ENCODE results near the gene CACNA1C.

The CACNA1C gene

DNA sequence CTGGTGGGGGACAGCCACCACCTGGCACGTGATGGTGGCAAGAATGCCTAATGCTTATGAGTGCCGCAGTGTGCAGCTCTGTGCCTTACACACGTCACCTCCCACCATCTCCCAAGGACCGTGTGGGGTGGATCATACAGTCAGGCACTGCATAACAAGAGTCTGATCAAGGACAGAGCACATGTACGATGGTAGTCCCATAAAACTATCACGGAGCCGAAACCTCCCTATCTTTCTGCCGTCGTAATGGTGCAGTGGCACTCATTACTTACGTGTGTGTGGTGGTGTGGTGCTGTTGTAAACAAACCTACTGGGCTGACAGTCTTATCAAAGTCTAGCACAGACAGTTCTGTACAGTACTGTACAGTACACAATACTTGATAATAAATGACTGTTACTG lies 89.3 kb downstream of the CACNA1C start:
- no peak for DNase-seq

DNA sequence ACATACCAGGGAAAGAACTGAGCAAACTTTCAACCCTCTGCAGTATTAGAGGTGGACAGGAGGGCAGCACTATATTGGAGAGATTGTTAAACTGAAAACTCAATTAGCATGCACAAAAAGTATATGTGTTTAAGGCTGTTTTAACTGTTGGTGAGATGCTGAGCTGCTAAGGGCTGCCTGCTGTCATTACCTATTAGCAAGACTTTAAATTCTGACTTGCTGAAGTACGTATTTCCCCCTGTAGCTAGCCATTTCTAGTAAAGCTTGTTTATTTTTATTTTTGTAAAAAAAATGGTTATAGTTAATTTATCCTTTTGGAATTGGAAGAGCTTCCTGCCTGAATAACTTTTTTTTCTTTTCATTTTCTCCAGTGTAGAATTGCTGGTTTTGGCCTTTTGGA lies 92.2 kb downstream of the CACNA1C start:
- no peak for DNase-seq

DNA sequence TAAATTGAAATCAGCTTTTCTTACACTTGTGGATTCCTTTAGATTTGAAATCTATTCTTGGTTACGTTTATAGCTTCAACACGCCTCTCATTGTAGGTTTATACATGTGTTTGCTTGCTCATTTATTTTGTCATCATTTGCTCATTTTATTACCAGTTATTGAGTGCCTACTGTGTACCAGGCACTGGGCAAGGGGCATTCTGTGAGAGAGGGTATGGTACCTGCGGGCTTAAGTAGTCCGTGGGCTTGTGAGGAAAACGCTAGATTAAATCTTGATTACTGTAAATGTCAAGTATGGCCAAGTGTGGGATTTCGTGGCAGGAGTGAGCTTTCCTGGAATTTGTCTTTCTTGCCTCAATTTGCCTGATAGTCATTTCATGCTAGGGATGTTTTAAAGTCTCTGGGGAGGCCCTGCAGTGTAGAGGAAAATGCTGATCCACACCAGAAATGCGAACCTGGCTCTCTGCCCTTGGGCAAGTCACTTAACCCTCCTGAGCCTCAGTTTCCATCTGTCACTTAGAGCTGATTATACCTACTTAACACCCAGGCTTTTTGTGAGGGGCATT lies 92.7 kb downstream of the CACNA1C start:
- DNase-seq = no peak

DNA sequence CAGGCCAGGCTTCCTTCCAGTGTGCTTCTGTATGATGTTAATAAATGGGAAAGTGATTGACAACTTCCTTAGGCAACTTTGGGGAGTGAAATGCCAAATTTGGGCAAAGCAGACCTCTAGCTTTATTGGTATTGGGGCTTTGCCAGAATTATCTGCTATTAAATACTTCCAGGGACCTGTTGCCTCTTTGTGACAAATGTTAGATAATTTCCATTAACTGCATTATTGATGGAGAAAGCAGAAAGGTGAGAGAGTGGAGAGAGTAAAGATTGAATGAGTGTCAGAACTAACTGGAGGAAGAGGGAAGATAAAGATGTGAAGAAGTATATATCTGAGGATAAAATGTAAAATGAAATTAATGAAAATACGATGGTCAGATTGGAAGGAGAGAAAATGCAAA lies 94.5 kb downstream of the CACNA1C start:
- DNase-seq = no peak

DNA sequence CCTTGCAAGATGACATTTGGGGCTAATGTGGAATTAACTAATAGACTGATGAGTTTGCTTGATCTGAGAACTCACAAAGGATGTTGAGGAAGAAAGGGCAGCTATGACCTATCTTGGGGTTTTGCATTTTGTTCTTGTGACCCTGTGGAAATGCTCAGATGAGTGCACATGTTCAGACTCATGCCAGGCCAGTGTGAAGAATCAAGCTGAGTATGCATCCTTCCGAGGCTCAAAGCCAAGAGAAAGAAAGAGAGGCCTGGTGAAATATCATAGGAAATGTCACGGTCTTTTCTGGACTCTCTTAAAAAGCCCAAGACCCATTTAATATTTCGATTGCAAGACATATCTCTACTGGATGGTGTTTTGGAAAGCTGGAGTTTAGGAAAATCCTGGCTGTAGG lies 96.3 kb downstream of the CACNA1C start:
- no peak for DNase-seq

DNA sequence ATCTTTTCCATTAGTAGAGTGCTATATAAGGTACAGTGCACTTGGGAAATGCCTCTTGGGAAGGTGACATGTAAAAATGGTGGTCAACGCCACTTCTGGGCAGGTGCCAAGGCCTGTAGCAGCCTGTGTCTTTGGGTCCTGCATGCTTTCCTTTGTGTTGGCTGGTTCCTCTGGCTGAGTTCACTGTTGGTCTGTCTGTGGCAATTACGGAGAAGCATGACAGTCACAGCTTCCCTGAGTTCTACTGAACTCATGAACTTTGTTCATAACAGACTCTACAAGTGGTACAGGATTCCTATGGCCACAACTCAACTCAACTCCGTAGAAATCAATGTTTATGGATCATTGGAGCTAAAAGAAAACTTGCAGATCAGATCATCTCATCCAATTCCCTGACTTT lies 98.0 kb downstream of the CACNA1C start:
- DNase-seq = no peak

DNA sequence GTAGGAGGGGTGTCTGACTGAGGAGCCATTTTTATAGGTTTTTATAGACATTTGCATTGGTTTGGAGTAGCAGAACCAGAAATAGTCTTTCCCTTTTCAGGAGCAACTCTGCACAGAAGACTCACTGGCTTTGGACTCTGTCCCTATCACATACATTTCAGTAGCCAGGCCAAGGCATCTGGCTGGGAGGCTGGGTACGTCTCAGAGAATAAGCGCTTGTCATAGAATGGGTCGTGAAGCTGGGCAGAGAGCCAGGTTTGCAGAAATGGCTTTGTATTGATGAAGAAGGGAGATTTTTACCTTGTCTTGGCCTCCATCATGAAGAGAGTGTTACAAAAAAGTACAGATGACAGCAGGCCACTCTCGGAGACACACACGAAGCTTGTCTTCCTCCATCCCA lies 98.6 kb downstream of the CACNA1C start:
- no peak for DNase-seq

DNA sequence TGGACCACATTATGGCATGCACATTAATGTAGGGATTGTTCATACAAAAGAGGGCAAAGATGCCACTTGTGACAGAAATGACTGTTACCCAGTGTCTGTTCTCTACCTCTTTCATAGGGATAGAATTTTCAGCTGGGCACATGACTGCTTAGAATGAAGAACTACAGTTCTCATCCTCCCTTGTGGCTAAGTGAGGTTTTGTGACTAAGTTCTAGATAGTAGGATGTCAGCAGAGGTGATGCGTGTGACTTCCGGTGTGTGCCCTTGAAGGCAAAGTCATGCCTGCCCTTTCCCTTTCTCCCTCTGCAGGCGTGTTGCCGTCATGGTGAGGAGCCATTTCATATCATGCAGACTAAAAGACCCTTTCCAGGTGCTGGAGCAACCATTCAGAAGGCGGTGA lies 99.3 kb downstream of the CACNA1C start:
- no peak for DNase-seq

DNA sequence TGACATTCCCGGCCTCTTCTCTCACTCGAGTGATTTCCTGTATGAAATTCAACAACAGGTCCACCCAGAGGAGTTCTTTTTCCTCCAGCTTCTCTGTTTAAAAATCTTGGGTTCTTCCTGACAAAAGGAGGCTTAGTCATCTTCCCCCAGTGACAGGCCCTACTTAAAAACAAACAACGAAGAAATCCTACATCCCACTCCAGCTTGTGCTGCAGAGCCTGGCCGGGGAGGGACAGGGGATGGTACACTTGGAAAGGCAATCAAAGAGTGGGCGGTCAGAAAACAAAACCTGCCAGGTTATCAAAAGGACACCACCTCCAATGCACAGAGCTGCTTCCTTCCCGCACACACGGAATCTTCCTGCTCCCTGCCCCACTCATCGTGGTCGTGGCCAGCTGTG lies 101.3 kb downstream of the CACNA1C start:
- no peak for DNase-seq

DNA sequence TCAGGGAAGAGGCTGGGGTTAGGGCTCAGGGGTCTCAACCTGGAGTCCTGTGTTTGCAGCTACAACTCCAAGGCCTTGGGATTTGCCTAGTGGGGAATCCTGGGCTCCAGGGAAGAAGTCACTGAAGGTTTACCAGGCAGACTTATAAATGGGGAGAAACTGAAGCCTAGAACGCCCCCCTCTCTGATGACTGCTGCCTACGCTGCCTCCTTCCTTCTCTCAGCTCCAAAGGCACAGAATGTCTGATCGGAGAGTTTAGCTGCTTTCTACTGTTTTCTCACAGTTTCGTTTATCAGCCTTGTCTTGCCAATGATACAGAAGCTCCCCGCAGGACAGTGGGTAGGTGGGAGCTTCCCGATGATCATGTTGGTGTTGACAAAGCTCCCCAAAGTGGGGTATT lies 101.7 kb downstream of the CACNA1C start:
- DNase-seq = no peak

DNA sequence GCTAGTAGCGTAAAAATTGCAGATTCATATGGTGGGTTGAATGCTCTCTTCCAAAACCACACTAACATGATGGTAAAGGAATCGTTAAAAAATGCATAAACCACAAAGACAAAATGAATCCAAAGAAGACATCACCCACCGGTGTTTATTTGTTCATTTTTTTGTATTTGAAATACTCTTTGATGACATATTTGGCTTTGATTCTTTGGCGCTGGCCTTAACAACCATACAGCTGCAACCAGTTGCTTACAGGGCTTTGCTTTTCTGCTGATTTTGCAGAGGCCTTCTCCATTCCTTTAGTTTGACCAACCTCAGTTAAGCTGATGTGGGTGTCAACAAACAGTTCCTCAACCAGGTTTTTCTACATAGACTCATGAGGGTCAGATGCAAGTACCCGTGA lies 103.5 kb downstream of the CACNA1C start:
- DNase-seq = no peak

DNA sequence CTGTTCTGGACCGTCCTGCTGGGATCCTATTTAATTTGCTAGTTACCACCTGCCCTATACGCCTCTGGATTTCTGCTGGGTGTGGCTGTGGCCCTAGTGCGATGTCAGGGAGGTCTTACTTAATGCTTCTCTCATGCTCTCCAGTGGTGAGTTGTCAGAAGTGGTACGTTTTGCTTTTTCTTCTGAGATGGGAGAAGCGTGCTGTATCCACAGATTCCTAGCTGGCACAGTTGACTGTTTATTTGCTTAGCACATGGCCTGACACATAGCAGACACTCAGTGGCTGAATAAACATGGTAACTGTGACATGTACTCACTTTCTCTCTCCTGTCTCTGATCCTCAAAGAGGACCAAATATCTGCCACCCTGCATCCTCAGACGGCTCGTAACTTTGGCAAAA lies 107.3 kb downstream of the CACNA1C start:
- no peak for DNase-seq

DNA sequence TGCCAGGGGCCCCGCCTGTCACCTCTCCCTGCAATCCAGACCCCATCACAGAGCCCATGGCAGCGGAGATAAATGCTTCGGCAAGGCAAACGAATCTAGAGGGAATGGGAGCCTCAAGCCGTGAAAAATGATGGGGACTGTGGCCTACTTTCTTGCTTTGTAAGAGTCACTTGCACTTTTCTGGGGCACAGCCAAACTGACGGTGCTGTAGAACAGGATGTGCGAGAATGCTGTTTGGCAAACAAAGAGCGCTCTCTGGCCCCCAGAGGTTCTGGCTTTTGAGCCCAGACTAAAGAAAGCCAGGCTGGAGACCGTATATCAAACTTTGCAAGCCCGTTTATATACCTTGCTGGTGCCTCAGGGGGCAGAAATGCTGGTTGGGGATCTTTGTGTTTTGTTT lies 108.7 kb downstream of the CACNA1C start:
- DNase-seq = no peak

DNA sequence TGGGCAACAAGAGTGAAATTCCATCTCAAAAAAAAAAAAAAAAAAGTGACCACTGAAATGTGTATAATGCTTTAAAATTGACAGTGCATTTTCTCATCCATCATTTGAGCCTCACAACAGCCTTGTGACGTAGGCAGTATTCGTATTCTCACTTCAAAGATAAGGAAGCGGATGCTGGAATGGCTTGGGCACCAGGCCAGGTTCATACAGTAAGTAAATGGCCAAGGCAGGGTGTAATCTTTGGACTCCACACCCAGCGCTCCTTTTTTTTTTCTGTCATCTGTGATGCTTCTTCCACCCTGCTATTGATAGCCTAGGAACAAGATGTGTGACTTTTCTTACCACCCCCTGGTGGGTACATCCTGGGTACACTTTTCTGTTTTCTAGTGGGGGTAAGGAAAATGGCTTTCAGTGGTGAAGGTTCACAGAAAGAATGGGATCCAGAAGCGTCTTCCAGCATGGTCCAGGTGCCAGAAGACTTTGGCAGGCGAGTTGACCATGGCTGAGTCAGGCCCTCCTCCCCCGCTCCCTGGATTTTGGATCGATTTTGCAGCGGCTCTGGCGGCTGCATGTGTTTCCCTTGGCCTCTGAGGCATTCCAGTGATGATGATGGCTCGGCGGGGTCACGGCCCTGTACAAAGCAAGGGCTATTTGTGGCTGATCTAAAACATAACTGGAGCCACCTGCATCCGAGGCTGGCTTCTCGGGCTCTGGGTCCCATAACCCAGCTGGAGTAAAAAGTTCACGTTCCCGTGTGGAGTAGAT lies 110.6 kb downstream of the CACNA1C start:
- no peak for DNase-seq

DNA sequence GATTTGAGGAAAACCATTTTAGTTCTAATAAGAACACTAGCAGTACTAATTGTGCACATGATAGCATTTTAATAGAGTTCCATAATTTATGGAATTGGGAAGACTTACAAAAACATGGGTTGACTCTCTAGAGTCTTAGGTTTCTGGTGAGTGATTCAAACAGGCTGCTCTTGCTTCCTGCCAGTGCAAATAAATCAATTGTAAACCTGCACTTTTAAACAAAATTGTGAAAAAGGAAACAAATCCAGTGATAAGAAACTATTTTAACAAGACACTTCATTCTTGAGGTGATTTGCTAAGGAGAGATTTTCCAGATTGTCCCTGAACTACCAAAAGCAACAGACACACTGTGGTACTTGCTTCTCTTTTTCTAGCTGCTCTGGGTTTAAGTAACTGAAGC lies 112.2 kb downstream of the CACNA1C start:
- no peak for DNase-seq

DNA sequence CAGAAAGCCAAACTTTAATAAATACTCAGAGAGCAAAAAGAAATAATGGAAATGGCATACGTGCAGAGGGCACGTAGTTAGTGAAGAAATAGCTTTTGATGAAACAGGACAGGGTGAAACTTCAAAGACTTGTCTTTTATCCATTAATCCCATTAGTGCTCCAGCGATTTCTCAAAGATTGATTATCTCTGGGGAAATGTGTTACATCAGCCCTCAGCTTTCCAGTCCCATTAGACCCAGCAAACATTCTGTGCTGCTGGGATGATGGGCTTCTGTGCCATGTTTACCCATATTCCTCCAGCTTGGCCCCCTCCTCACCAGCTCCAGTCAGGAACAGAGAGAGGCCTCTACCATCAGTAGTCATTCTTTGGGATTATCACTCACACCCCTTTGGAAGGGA lies 113.1 kb downstream of the CACNA1C start:
- DNase-seq = no peak

DNA sequence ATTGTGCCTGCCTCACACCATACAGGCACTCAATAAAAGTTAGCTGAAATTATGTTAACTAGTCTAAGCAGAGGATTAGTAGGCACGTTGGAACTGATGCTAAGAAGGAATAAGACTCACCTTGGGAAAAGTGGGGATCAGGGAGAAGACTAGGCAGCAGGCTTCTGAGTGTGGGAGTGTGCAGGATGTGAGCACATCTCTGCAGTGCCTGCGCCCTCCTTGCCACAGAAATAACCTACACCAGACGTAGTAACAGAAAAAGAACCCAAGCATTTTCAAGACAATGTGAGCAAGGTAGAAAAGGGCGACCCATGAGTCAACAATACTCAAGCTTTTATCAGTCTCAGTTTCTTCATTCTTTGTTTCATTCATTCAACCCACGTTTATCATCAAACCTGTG lies 113.9 kb downstream of the CACNA1C start:
- no peak for DNase-seq

DNA sequence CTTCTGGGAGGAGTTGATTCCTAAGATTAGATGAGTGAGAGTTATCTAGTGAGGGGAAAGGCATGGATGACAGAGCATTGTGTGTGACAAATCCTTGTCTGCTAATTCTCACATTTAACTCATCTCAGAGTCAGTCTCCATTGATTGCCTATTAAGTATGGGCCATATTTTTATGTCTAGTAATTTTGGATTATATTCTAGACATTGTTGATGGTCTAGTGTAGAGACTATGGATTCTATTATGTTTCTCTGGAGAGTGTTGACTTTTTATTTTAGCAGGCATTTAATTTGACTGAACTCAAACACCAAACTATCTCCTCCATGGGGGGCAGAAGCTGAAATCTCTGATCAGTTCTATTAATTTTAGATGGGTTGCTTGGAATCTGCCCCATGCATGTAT lies 114.4 kb downstream of the CACNA1C start:
- DNase-seq = no peak

DNA sequence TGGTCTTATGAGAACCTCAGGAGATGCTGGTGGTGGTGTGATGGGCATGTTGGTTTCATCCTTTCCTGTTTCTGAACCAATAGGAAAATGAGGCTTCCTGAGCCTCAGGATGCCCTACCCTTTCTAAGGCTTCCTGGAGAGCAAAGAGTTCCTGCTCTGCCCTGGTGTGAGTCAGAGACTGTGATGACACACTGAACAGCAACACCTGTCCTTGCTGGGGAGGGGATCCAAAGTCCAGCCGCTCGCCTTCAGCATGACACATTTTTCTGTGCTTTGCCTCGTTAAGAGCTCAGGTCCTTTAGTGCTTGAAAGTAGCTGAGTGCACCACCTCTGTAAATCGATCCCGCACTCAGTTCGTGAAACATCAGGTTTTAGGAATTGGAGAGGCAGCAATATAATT lies 116.0 kb downstream of the CACNA1C start:
- no peak for DNase-seq

DNA sequence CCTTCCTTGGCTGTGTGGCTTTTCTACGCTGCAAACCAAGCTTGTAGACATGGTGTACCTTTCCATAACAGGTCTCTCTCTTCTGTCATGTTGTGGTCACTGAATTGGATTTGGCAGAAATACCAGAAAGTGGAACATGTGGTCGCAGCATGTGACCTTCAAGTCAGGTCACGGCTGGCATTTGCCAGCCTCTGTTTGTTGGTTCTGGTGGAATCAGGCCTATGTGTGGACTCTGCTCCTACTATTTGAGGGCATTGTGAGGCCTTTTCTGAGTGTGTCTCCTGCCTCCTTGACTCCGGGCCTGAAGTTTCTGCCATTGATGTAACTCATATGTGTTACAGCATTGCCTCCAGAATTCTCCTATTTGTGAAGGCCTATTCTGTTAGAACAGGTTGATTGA lies 116.7 kb downstream of the CACNA1C start:
- DNase-seq = no peak

DNA sequence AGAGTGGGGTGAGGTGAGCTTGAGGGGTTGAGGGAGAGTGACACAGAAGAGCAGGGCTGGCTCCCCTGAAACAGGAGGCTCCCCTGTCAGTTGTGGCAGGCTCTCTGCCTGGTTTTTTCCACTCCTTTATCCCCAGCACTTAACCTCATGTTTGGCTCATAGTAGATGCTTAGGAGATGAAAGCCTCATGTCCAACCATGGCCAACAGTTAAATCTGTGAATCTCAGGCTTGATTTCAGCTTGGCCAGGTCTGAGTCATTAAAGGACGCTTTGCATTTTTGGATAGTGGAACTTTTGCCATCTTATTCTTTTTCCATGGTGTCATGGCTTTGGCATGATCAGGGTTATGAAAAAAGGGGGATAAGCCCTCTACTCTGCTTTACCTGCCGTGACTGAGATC lies 117.2 kb downstream of the CACNA1C start:
- no peak for DNase-seq

DNA sequence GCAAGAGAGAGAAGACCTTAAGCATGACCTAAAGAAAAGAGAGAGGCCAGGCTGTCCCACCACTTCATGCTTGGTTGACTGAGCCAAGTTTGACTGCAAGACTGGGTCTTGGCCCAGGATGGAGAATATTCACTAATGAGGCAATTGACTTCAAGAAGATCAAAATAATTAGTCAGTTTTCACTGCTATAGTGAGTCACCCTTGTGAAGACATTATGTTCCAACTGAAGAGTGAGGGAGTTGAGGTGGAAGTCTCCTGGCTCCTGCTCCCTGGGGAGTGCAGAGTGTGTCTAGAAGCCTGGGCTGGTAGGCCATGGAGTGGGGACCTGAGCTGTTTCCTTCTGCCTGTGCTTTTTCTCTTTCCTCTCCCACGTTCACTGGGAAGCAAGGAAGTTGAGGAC lies 117.6 kb downstream of the CACNA1C start:
- DNase-seq = no peak

DNA sequence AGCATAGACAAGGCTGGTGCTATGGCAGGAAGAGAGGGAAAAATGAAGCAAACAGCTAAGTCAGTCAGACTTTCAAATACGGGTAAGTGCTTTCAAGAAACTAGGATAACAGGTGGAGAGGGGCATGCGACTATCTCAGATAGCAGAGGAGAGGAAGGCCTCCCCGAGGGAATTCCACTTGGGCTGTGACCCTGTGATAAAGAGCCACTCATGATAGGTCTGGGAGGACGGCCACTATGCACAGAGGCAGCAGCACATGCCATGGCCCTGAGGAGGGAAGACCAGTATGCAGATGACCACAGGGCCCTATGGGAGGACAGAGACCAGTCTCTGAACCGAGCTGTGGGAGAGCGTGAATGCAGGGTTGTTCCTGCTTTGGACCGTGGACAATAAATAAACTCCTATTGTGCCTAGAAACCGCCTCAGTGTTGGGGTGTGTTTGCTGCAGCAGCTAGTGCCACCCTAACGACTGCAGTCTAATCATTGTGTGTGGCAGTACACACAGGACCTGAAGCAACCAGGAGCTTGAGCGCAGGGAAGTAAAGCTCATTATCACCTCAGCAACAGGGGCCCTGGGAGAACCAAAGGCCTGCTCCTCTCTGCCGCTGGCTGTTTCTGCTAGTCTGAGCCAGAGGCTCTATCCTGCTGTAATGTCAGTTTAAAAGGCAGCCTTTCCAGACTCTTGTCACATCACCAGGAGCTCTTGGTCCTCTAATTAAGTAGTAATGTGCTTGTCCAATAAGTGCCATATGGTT lies 119.1 kb downstream of the CACNA1C start:
- DNase-seq = no peak

DNA sequence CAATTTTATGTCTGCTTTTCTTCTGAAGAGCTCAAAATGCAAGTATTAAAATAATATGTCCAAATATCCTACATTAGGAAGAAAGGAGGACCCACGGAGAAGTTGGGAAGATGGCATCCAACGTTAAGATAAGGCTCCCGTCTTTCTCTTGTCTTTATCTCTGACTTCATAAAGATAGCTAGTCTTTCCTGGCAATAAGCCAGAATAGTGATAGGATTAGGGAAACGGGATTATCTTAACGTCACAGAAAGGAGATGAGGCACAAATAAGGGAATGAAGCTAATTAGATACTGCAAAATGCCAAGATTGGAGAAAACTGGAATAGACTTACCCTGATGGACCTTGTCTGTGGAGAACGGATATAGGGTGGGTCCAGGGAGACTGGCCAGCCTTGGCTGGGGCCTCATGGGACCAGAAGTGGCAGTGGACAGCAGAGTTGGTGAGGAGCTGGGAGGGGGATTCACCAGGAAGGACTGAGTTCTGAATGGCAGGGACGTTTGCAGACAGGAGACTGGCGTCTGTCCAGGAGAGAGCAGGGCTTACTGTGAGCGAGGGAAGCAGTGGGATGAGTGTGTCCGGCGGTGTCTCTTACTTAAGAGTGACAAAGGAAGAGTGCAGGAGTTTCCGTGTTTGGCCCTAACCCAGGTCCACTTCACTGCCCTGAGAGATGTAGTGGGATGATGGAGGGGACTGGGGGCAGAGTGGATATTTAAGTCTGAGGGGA lies 119.9 kb downstream of the CACNA1C start:
- DNase-seq = no peak
